Activated CD4-positive, alpha-beta T cell treated with anti-CD3 and anti-CD28 coated beads, Interleukin-2, amount 10 ng/mL, durations not matched to agents 24 days and 14 days (primary cell): Measurements from ENCODE around the gene OPRM1. TPM values are rescaled to one million over a fixed set of nuclear protein-coding genes. Genes with fewer than 3 reads are reported as not detected.
"Not testable (repeated sequence)": the region's sequence is repeated elsewhere in the genome, so short reads cannot be mapped to it uniquely, and the experiment has no call there.

Experiments
- DNase-seq: peaks from one replicate; pipeline ENCODE4 v3.0.0; 2022
- H3K27ac Mint-ChIP-seq: one replicate; pipeline ENCODE4 v1.8.0; 2022; ENCODE audit warnings: mild to moderate bottlenecking, mixed read lengths
- H3K27me3 Mint-ChIP-seq: one replicate; pipeline ENCODE4 v1.8.0; 2022; ENCODE audit warnings: mixed read lengths
- H3K36me3 Mint-ChIP-seq: one replicate; pipeline ENCODE4 v1.8.0; 2022; ENCODE audit warnings: low read depth, mild to moderate bottlenecking, mixed read lengths
- H3K4me1 Mint-ChIP-seq: one replicate; pipeline ENCODE4 v1.8.0; 2021; ENCODE audit warnings: mixed read lengths
- H3K4me3 Mint-ChIP-seq: one replicate; pipeline ENCODE4 v1.8.0; 2022; ENCODE audit warnings: mild to moderate bottlenecking, moderate library complexity, mixed read lengths
- H3K9me3 Mint-ChIP-seq: one replicate; pipeline ENCODE4 v1.8.0; 2021; ENCODE audit warnings: mixed read lengths
- intact Hi-C: fragments of 100-400 bp; cut with micrococcal nuclease; formaldehyde crosslinking; loops from one replicate; pipeline ENCODE4 v1.15.1; 2023
- total RNA-seq: library from RNA; stranded (reverse); gene quantifications from 2 replicates; pipeline ENCODE4 v1.2.3, GENCODE V29; 2022

The OPRM1 gene
- total RNA-seq, 1 donor from 2014 or later, result not detected

- no peak for DNase-seq
- Mint-ChIP-seq H3K27me3 (peaks cover 2% of the 10 kb centered on the region), H3K9me3 (no peaks in the 10 kb centered on the region), H3K27ac (no peak overlapping the region), H3K36me3 (no peaks in the 10 kb centered on the region), H3K4me3 (no peak overlapping the region), H3K4me1 (no peaks in the 10 kb centered on the region)
- intact Hi-C loops, result no loop called here
Observed at GRCh38 chr6:154058963-154059680, 20.1 kb downstream of the OPRM1 start.

GRCh38 chr6:154060076-154060475, 21.0 kb downstream of the OPRM1 start:
- no peak overlapping the region for H3K4me3 Mint-ChIP-seq
- H3K4me1 Mint-ChIP-seq, result no peaks in the 10 kb centered on the region
- H3K36me3 Mint-ChIP-seq, result no peaks in the 10 kb centered on the region

GRCh38 chr6:154070041-154070440, 31.0 kb downstream of the OPRM1 start:
- DNase-seq, result no peak
- intact Hi-C loops, result no loop called here
- H3K27ac Mint-ChIP-seq, result no peak overlapping the region
- H3K4me1 Mint-ChIP-seq, result no peaks in the 10 kb centered on the region
- H3K9me3 Mint-ChIP-seq, result no peaks in the 10 kb centered on the region
- no peak overlapping the region for H3K4me3 Mint-ChIP-seq
- H3K36me3 Mint-ChIP-seq, result no peaks in the 10 kb centered on the region
- no peaks in the 10 kb centered on the region for H3K27me3 Mint-ChIP-seq

More at GRCh38 chr6:154060076-154060475, 21.0 kb downstream of the OPRM1 start:
- Mint-ChIP-seq H3K27ac (no peak overlapping the region), H3K27me3 (peaks cover 2% of the 10 kb centered on the region), H3K9me3 (no peaks in the 10 kb centered on the region)
- intact Hi-C loops, result no loop called here
- no peak for DNase-seq

GRCh38 chr6:154070657-154071056, 31.6 kb downstream of the OPRM1 start:
- DNase-seq, result no peak
- Mint-ChIP-seq H3K27ac (no peak overlapping the region), H3K4me3 (no peak overlapping the region), H3K36me3 (no peaks in the 10 kb centered on the region), H3K9me3 (no peaks in the 10 kb centered on the region), H3K27me3 (no peaks in the 10 kb centered on the region), H3K4me1 (no peaks in the 10 kb centered on the region)
- intact Hi-C loops, result no loop called here

- Mint-ChIP-seq H3K27ac (no peak overlapping the region), H3K9me3 (no peaks in the 10 kb centered on the region), H3K36me3 (no peaks in the 10 kb centered on the region), H3K27me3 (no peaks in the 10 kb centered on the region), H3K4me3 (no peak overlapping the region), H3K4me1 (no peaks in the 10 kb centered on the region)
- no peak for DNase-seq
- intact Hi-C loops, result no loop called here
Observed at GRCh38 chr6:154071236-154071635, 32.2 kb downstream of the OPRM1 start.

- no peaks in the 10 kb centered on the region for H3K9me3 Mint-ChIP-seq
- no peaks in the 10 kb centered on the region for H3K36me3 Mint-ChIP-seq
- no peaks in the 10 kb centered on the region for H3K4me1 Mint-ChIP-seq
- H3K27me3 Mint-ChIP-seq, result no peaks in the 10 kb centered on the region
- intact Hi-C loops, result no loop called here
- no peak overlapping the region for H3K4me3 Mint-ChIP-seq
- no peak for DNase-seq
- no peak overlapping the region for H3K27ac Mint-ChIP-seq
Observed at GRCh38 chr6:154071711-154072110, 32.7 kb downstream of the OPRM1 start.

GRCh38 chr6:154078596-154078995, 39.6 kb downstream of the OPRM1 start:
- H3K27me3 Mint-ChIP-seq, H3K9me3 Mint-ChIP-seq, H3K27ac Mint-ChIP-seq: not testable (repeated sequence)

GRCh38 chr6:154080461-154081189, 41.6 kb downstream of the OPRM1 start:
- no peaks in the 10 kb centered on the region for H3K27me3 Mint-ChIP-seq
- intact Hi-C loops, result no loop called here
- H3K4me3 Mint-ChIP-seq, result no peak overlapping the region
- H3K36me3 Mint-ChIP-seq, result no peaks in the 10 kb centered on the region
- H3K9me3 Mint-ChIP-seq, result no peaks in the 10 kb centered on the region
- H3K4me1 Mint-ChIP-seq, result no peaks in the 10 kb centered on the region
- no peak for DNase-seq
- no peak overlapping the region for H3K27ac Mint-ChIP-seq

More at GRCh38 chr6:154078596-154078995, 39.6 kb downstream of the OPRM1 start:
- H3K36me3 Mint-ChIP-seq, intact Hi-C loops, DNase-seq, H3K4me3 Mint-ChIP-seq, H3K4me1 Mint-ChIP-seq: not testable (repeated sequence)

- Mint-ChIP-seq H3K36me3 (no peaks in the 10 kb centered on the region), H3K27ac (no peak overlapping the region), H3K4me1 (no peaks in the 10 kb centered on the region), H3K4me3 (no peak overlapping the region), H3K9me3 (no peaks in the 10 kb centered on the region), H3K27me3 (no peaks in the 10 kb centered on the region)
- intact Hi-C loops, result no loop called here
- DNase-seq, result no peak
Observed at GRCh38 chr6:154086510-154086909, 47.5 kb downstream of the OPRM1 start.

GRCh38 chr6:154092326-154092962, 53.4 kb downstream of the OPRM1 start:
- H3K9me3 Mint-ChIP-seq, result no peaks in the 10 kb centered on the region
- H3K4me1 Mint-ChIP-seq, result no peaks in the 10 kb centered on the region
- H3K4me3 Mint-ChIP-seq, result no peak overlapping the region
- DNase-seq, result no peak
- intact Hi-C loops, result no loop called here
- no peaks in the 10 kb centered on the region for H3K27me3 Mint-ChIP-seq
- H3K27ac Mint-ChIP-seq, result no peak overlapping the region
- H3K36me3 Mint-ChIP-seq, result no peaks in the 10 kb centered on the region

- H3K36me3 Mint-ChIP-seq, result no peaks in the 10 kb centered on the region
- intact Hi-C loops, result no loop called here
- DNase-seq, result no peak
- H3K4me3 Mint-ChIP-seq, result no peak overlapping the region
- H3K27ac Mint-ChIP-seq, result no peak overlapping the region
- no peaks in the 10 kb centered on the region for H3K27me3 Mint-ChIP-seq
- H3K9me3 Mint-ChIP-seq, result no peaks in the 10 kb centered on the region
- H3K4me1 Mint-ChIP-seq, result no peaks in the 10 kb centered on the region
Observed at GRCh38 chr6:154093231-154094044, 54.4 kb downstream of the OPRM1 start.

GRCh38 chr6:154095571-154095970, 56.5 kb downstream of the OPRM1 start:
- Mint-ChIP-seq H3K4me3 (no peak overlapping the region), H3K27me3 (no peaks in the 10 kb centered on the region), H3K9me3 (no peaks in the 10 kb centered on the region), H3K27ac (no peak overlapping the region), H3K4me1 (no peaks in the 10 kb centered on the region), H3K36me3 (no peaks in the 10 kb centered on the region)
- intact Hi-C loops, result no loop called here
- DNase-seq, result no peak

GRCh38 chr6:154096316-154096715, 57.3 kb downstream of the OPRM1 start:
- Mint-ChIP-seq H3K27me3 (no peaks in the 10 kb centered on the region), H3K4me1 (no peaks in the 10 kb centered on the region), H3K36me3 (no peaks in the 10 kb centered on the region), H3K4me3 (no peak overlapping the region), H3K9me3 (no peaks in the 10 kb centered on the region), H3K27ac (no peak overlapping the region)
- intact Hi-C loops, result no loop called here
- no peak for DNase-seq

- DNase-seq, result no peak
- Mint-ChIP-seq H3K4me1 (no peaks in the 10 kb centered on the region), H3K36me3 (no peaks in the 10 kb centered on the region), H3K27ac (no peak overlapping the region), H3K4me3 (no peak overlapping the region), H3K27me3 (no peaks in the 10 kb centered on the region), H3K9me3 (no peaks in the 10 kb centered on the region)
- intact Hi-C loops, result no loop called here
Observed at GRCh38 chr6:154096834-154097233, 57.8 kb downstream of the OPRM1 start.
